WTC11 (cell line): ENCODE results near the gene MDK. TPM values are rescaled to one million over a fixed set of nuclear protein-coding genes. Genes with fewer than 3 reads are reported as not detected.

ENCODE experiments used
- ATF2 ChIP-seq: sonication (generic); formaldehyde crosslinking; IDR thresholded peaks from 2 replicates; pipeline ENCODE4 v1.8.1; 2022; ENCODE audit warnings: low read depth, missing genetic modification reagents, borderline replicate concordance
- ATF6 ChIP-seq: sonication (generic); formaldehyde crosslinking; IDR thresholded peaks from 2 replicates; pipeline ENCODE4 v1.8.1; 2023; ENCODE audit warnings: mild to moderate bottlenecking, missing genetic modification reagents
- CDX4 ChIP-seq: fragments of 250-450 bp; sonication (Bioruptor Pico); IDR thresholded peaks from 2 replicates; pipeline ENCODE4 v1.9.0; 2021; ENCODE audit warnings: moderate library complexity, mild to moderate bottlenecking, inconsistent platforms, borderline replicate concordance
- GABPB1 ChIP-seq: sonication (generic); formaldehyde crosslinking; IDR thresholded peaks from 2 replicates; pipeline ENCODE4 v1.8.1; 2023; ENCODE audit warnings: mild to moderate bottlenecking, missing genetic modification reagents
- GTF2I ChIP-seq: fragments of 250-450 bp; sonication (Bioruptor Pico); conservative IDR thresholded peaks from 2 replicates; pipeline ENCODE4 v1.4.0; 2021; ENCODE audit warnings: mild to moderate bottlenecking
- HMGXB4 ChIP-seq: sonication (generic); formaldehyde crosslinking; IDR thresholded peaks from 2 replicates; pipeline ENCODE4 v1.8.1; 2023; ENCODE audit warnings: mild to moderate bottlenecking, moderate library complexity, missing genetic modification reagents
- JUN ChIP-seq: sonication (generic); formaldehyde crosslinking; IDR thresholded peaks from 2 replicates; pipeline ENCODE4 v1.8.0; 2023; ENCODE audit warnings: mild to moderate bottlenecking, missing genetic modification reagents
- KAT7 ChIP-seq: sonication (generic); formaldehyde crosslinking; IDR thresholded peaks from 2 replicates; pipeline ENCODE4 v1.8.1; 2023; ENCODE audit warnings: missing genetic modification reagents, mild to moderate bottlenecking, borderline replicate concordance
- NR1H2 ChIP-seq: sonication (generic); formaldehyde crosslinking; IDR thresholded peaks from 2 replicates; pipeline ENCODE4 v1.9.0; 2021; ENCODE audit warnings: mild to moderate bottlenecking, moderate library complexity, missing genetic modification reagents
- NR3C1 ChIP-seq: sonication (generic); formaldehyde crosslinking; conservative IDR thresholded peaks from 2 replicates; pipeline ENCODE4 v1.8.1; 2023; ENCODE audit warnings: low read depth, mild to moderate bottlenecking, missing genetic modification reagents
- OVOL2 ChIP-seq: fragments of 250-450 bp; sonication (Bioruptor Pico); IDR thresholded peaks from 2 replicates; pipeline ENCODE4 v1.9.0; 2021; ENCODE audit warnings: mild to moderate bottlenecking, borderline replicate concordance
- PRDM15 ChIP-seq: sonication (generic); formaldehyde crosslinking; IDR thresholded peaks from 2 replicates; pipeline ENCODE4 v1.8.0; 2022; ENCODE audit warnings: missing genetic modification reagents
- PREB ChIP-seq: sonication (generic); formaldehyde crosslinking; IDR thresholded peaks from 2 replicates; pipeline ENCODE4 v1.8.1; 2022; ENCODE audit warnings: mild to moderate bottlenecking, missing genetic modification reagents, moderate library complexity, borderline replicate concordance
- SMAD3 ChIP-seq: sonication (generic); formaldehyde crosslinking; IDR thresholded peaks from 2 replicates; pipeline ENCODE4 v1.8.0; 2022; ENCODE audit warnings: missing genetic modification reagents, mild to moderate bottlenecking, borderline replicate concordance
- SMAD4 ChIP-seq: sonication (generic); formaldehyde crosslinking; IDR thresholded peaks from 2 replicates; pipeline ENCODE4 v1.8.0; 2022; ENCODE audit warnings: mild to moderate bottlenecking, missing genetic modification reagents
- SP1 ChIP-seq: sonication (generic); formaldehyde crosslinking; conservative IDR thresholded peaks from 2 replicates; pipeline ENCODE4 v1.8.1; 2022; ENCODE audit warnings: missing genetic modification reagents
- TEAD1 ChIP-seq: sonication (generic); formaldehyde crosslinking; IDR thresholded peaks from 2 replicates; pipeline ENCODE4 v1.8.0; 2022; ENCODE audit warnings: mild to moderate bottlenecking, missing genetic modification reagents
- ZNF121 ChIP-seq: sonication (generic); formaldehyde crosslinking; IDR thresholded peaks from 2 replicates; pipeline ENCODE4 v1.8.0; 2023; ENCODE audit warnings: missing genetic modification reagents
- ZNF671 ChIP-seq: fragments of 250-450 bp; sonication (Bioruptor Pico); IDR thresholded peaks from 2 replicates; pipeline ENCODE4 v1.8.0; 2021; ENCODE audit warnings: mild to moderate bottlenecking
- total RNA-seq: library from RNA; stranded (reverse); gene quantifications from 3 replicates; pipeline ENCODE4 v1.2.3, GENCODE V29; 2021
- TF ChIP-seq, protein P1 (sequence below): sonication (generic); formaldehyde crosslinking; IDR thresholded peaks from 2 replicates; pipeline ENCODE4 v1.8.0; 2023; ENCODE audit warnings: missing genetic modification reagents, mild to moderate bottlenecking, borderline replicate concordance

The MDK gene
- total RNA-seq, 1 experiment from 2014 or later, result 560 TPM

- TF ChIP-seq, protein P1, sequence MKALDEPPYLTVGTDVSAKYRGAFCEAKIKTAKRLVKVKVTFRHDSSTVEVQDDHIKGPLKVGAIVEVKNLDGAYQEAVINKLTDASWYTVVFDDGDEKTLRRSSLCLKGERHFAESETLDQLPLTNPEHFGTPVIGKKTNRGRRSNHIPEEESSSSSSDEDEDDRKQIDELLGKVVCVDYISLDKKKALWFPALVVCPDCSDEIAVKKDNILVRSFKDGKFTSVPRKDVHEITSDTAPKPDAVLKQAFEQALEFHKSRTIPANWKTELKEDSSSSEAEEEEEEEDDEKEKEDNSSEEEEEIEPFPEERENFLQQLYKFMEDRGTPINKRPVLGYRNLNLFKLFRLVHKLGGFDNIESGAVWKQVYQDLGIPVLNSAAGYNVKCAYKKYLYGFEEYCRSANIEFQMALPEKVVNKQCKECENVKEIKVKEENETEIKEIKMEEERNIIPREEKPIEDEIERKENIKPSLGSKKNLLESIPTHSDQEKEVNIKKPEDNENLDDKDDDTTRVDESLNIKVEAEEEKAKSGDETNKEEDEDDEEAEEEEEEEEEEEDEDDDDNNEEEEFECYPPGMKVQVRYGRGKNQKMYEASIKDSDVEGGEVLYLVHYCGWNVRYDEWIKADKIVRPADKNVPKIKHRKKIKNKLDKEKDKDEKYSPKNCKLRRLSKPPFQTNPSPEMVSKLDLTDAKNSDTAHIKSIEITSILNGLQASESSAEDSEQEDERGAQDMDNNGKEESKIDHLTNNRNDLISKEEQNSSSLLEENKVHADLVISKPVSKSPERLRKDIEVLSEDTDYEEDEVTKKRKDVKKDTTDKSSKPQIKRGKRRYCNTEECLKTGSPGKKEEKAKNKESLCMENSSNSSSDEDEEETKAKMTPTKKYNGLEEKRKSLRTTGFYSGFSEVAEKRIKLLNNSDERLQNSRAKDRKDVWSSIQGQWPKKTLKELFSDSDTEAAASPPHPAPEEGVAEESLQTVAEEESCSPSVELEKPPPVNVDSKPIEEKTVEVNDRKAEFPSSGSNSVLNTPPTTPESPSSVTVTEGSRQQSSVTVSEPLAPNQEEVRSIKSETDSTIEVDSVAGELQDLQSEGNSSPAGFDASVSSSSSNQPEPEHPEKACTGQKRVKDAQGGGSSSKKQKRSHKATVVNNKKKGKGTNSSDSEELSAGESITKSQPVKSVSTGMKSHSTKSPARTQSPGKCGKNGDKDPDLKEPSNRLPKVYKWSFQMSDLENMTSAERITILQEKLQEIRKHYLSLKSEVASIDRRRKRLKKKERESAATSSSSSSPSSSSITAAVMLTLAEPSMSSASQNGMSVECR (CRISPR knock-in tag), result peak; percentile 100
- peak; percentile 97 for TF ChIP-seq SMAD3 (CRISPR knock-in tag)
- peak; percentile 97 for TF ChIP-seq PREB (CRISPR knock-in tag)
- peak; percentile 43; the same call in 1 of the 2 replicates for TF ChIP-seq ATF6
- TF ChIP-seq ZNF671, result no peak
- TF ChIP-seq NR3C1 (CRISPR knock-in tag), result no peak; the same call in 1 of the 2 replicates
- no peak; the same call in 1 of the 2 replicates for TF ChIP-seq HMGXB4 (CRISPR knock-in tag)
- TF ChIP-seq PRDM15, result peak; percentile 97
- TF ChIP-seq NR1H2 (CRISPR knock-in tag), result 0 out of 2 replicates have a peak, but pooled peaks have one; percentile 24
- no peak for TF ChIP-seq CDX4 (CRISPR knock-in tag)
- TF ChIP-seq ZNF121 (CRISPR knock-in tag), result no peak
- peak; percentile 82; the same call in 1 of the 2 replicates for TF ChIP-seq KAT7 (CRISPR knock-in tag)
- peak; percentile 98 for TF ChIP-seq TEAD1 (CRISPR knock-in tag)
- peak; percentile 89 for TF ChIP-seq GABPB1 (CRISPR knock-in tag)
- TF ChIP-seq SMAD4 (CRISPR knock-in tag), result peak; percentile 86
- TF ChIP-seq ATF2 (CRISPR knock-in tag), result no peak
- no peak for TF ChIP-seq OVOL2
- peak; percentile 97 for TF ChIP-seq JUN (CRISPR knock-in tag)
- no peak for TF ChIP-seq GTF2I (CRISPR knock-in tag)
- TF ChIP-seq SP1 (CRISPR knock-in tag), result peak; percentile 79
These were observed 11.2 kb downstream of the MDK start (continued) for GRCh38 chr11:46392421-46393230.
